ENCODE results near the gene SETDB2. TPM values are rescaled to one million over a fixed set of nuclear protein-coding genes. Genes with fewer than 3 reads are reported as not detected.

The SETDB2 gene
- total RNA-seq, 2 donors from 2014 or later, result 9.0 to 9.1 TPM

GRCh38 chr13:49417161-49417560, 26.9 kb upstream of the SETDB2 start:
- DNase-seq (ENCODE audit: low spot score) (no peak), ATAC-seq (ENCODE audit: insufficient number of reproducible peaks, low FRiP score, low read depth) (no peak)
- no peaks in the 10 kb centered on the region for H3K9me3 ChIP-seq
- H3K27me3 ChIP-seq (replicated peaks; ENCODE audit: insufficient read depth), result no peaks in the 10 kb centered on the region
- H3K4me1 ChIP-seq (ENCODE audit: control insufficient read depth in 1 of 2, low read depth in 2 of 2), result no peaks in the 10 kb centered on the region
- H3K36me3 ChIP-seq, result no peaks in the 10 kb centered on the region
- H3K27ac ChIP-seq, result no peak overlapping the region
- H3K4me3 ChIP-seq, result no peak overlapping the region
- no peak for TF ChIP-seq CTCF (IDR thresholded peaks at IDR 0.05)

- H3K9me3 ChIP-seq, result no peaks in the 10 kb centered on the region
- no peak for TF ChIP-seq CTCF (IDR thresholded peaks at IDR 0.05)
- H3K36me3 ChIP-seq, result no peaks in the 10 kb centered on the region
- H3K4me1 ChIP-seq (ENCODE audit: control insufficient read depth in 1 of 2, low read depth in 2 of 2), result no peaks in the 10 kb centered on the region
- ATAC-seq (ENCODE audit: insufficient number of reproducible peaks, low FRiP score, low read depth), result no peak
- H3K27ac ChIP-seq, result no peak overlapping the region
- no peak for DNase-seq (ENCODE audit: low spot score)
- no peak overlapping the region for H3K4me3 ChIP-seq
- H3K27me3 ChIP-seq (replicated peaks; ENCODE audit: insufficient read depth), result no peaks in the 10 kb centered on the region
Measured at GRCh38 chr13:49418206-49418605, 25.9 kb upstream of the SETDB2 start.

GRCh38 chr13:49419276-49419675, 24.8 kb upstream of the SETDB2 start:
- no peaks in the 10 kb centered on the region for H3K27me3 ChIP-seq (replicated peaks; ENCODE audit: insufficient read depth)
- ATAC-seq (ENCODE audit: insufficient number of reproducible peaks, low FRiP score, low read depth), result no peak
- H3K4me1 ChIP-seq (ENCODE audit: control insufficient read depth in 1 of 2, low read depth in 2 of 2), result no peaks in the 10 kb centered on the region
- no peak for TF ChIP-seq CTCF (IDR thresholded peaks at IDR 0.05)
- no peaks in the 10 kb centered on the region for H3K36me3 ChIP-seq
- no peaks in the 10 kb centered on the region for H3K9me3 ChIP-seq
- no peak overlapping the region for H3K27ac ChIP-seq
- no peak for DNase-seq (ENCODE audit: low spot score)
- H3K4me3 ChIP-seq, result no peak overlapping the region

- H3K9me3 ChIP-seq, result no peaks in the 10 kb centered on the region
- no peaks in the 10 kb centered on the region for H3K36me3 ChIP-seq
- H3K27ac ChIP-seq, result no peak overlapping the region
- DNase-seq (ENCODE audit: low spot score), result no peak
- ATAC-seq (ENCODE audit: insufficient number of reproducible peaks, low FRiP score, low read depth), result no peak
- no peak overlapping the region for H3K4me3 ChIP-seq
- no peaks in the 10 kb centered on the region for H3K4me1 ChIP-seq (ENCODE audit: control insufficient read depth in 1 of 2, low read depth in 2 of 2)
- no peaks in the 10 kb centered on the region for H3K27me3 ChIP-seq (replicated peaks; ENCODE audit: insufficient read depth)
- TF ChIP-seq CTCF (IDR thresholded peaks at IDR 0.05), result no peak
Measured at GRCh38 chr13:49421391-49421790, 22.7 kb upstream of the SETDB2 start.

- H3K9me3 ChIP-seq, result no peaks in the 10 kb centered on the region
- TF ChIP-seq CTCF (IDR thresholded peaks at IDR 0.05), result no peak
- ATAC-seq (ENCODE audit: insufficient number of reproducible peaks, low FRiP score, low read depth) (no peak), DNase-seq (ENCODE audit: low spot score) (no peak)
- H3K4me3 ChIP-seq, result no peak overlapping the region
- no peaks in the 10 kb centered on the region for H3K4me1 ChIP-seq (ENCODE audit: control insufficient read depth in 1 of 2, low read depth in 2 of 2)
- H3K36me3 ChIP-seq, result no peaks in the 10 kb centered on the region
- no peaks in the 10 kb centered on the region for H3K27me3 ChIP-seq (replicated peaks; ENCODE audit: insufficient read depth)
- H3K27ac ChIP-seq, result no peak overlapping the region
Measured at GRCh38 chr13:49424011-49424560, 20.0 kb upstream of the SETDB2 start.

Data from thoracic aorta (tissue), 2 donors.